GM10847 (cell line): ENCODE results near the gene DHRSX.

Experiments
- POLR2A ChIP-seq: IDR thresholded peaks from 2 replicates; pipeline ENCODE4 v1.6.1; 2011; ENCODE audit not compliant: insufficient read length; ENCODE audit errors: extremely low read depth

The DHRSX gene

DNA sequence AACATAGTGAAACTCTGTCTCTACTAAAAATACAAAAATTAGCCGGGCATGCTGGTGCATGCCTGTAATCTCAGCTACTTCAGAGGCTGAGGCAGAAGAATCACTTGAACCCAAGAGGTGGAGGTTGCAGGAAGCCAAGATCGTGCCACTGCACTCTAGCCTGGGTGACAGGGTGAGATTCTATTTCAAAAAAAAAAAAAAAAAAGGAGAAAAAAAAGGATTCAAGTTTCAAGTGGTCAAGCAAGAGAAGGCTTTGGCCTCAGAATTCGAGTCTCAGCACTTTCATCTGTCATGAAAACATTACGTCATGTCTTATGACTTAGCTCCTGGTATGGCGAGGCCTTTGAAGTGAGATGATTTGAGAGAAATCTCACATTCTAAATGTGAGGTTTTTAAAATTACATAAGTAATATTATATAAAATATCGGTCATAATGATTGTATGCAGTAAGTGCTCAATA lies 21.2 kb upstream of the DHRSX start:
- no peak for TF ChIP-seq POLR2A

DNA sequence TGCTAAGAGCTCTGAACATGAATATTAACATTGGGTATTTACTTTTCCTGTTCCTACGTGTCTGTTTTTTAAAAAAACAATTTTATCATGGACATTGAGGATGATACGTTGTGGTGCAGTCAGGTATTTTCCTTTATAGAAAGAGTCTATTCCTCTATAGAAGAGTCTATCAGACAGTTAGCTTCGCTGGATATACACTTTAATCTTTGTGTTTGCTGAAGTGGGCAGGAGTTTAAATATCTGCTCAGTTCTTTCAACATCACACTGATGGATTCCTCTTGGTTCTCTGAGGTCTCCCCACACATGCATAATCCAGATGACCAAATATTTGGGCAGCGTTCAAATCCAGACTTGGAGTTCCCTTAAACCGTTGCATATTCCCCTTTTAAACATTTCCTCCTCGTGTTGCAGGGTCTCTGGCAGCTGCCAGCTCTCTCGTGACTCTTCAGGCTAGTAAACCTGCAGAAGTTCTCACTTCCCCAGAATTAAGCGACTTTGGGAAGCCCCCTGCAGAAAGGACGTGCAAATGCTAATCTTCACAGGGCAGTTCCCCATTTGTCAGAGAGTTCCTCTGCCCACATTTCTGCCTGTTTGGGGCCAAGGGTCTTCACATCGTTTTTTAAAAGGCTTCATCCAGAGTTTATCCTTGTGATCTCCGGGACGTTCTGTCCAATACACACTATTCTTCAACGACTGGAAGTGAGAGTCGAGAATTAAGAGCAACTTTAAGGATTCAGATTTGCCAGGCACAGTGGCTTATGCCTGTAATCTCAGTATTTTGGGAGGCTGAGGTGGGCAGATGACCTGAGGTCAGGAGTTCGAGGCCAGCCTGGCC lies 20.5 kb upstream of the DHRSX start:
- TF ChIP-seq POLR2A = no peak

DNA sequence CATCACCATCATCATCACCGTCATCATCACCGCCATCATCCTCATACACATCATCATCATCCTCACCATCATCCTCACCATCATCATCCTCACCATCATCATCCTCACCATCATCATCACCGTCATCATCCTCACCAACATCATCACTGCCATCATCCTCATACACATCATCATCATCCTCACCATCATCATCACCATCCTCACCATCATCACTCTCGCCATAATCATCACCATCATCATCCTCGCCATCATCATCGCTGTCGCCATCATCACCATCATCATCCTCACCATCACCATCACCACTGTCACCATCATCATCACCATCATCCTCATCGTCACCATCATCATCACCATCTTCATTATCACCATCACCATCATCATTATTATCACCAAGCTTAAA lies 19.8 kb upstream of the DHRSX start:
- TF ChIP-seq POLR2A = no peak

DNA sequence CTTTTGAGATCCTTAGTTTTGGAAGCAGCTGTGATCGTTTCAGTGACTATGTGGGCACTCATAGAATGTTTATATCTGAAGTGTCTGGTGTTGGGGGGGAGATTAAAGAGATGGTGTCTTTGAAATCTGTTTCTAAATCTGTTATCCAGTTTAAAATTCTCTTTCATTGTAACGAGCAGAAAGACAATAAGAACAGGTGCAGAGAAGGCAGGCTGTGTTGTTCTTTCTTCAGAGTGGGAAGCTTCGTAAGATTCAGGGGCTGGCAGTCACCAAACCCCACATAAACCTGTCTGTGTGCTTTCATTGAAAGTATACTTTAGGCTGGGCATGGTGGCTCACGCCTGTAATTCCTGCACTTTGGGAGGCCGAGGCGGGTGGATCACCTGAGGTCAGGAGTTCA lies 16.3 kb upstream of the DHRSX start:
- no peak for TF ChIP-seq POLR2A

DNA sequence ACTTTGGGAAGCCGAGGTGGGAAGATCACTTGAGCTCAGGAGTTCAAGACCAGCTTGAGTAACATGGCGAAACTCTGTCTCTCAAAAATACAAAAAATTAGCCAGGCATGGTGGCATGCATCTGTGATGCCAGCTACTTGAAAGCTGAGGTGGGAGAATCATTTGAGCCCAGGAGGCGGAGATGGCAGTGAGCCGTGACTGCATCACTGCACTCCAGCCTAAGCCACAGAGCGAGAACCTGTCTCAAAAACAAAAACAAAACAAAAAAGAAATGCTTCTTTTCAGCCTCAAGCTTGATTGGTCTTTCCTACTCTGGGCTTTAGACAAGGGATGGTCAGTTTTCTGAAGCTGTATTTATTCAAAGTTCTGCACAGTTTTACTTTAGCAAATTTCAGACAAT lies 15.8 kb upstream of the DHRSX start:
- TF ChIP-seq POLR2A = no peak

DNA sequence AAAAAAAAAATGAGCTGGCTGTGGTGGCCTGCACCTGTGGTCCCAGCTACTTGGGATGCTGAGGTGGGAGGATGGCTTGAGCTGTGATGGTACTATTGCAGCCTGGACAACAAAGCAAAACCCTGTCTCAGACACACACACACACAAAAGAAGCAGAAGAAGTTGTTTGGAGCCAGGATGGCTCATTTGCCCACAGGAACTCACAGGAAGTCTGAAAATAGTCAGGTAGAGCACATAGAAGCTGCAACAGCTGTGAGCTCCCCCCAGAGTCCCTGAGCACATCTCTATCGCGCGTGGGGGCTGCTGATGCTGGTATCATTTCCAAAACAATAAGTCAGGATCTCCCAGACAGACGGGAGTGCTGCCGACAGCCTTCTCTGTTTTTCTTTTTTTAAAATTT lies 13.4 kb upstream of the DHRSX start:
- no peak for TF ChIP-seq POLR2A

DNA sequence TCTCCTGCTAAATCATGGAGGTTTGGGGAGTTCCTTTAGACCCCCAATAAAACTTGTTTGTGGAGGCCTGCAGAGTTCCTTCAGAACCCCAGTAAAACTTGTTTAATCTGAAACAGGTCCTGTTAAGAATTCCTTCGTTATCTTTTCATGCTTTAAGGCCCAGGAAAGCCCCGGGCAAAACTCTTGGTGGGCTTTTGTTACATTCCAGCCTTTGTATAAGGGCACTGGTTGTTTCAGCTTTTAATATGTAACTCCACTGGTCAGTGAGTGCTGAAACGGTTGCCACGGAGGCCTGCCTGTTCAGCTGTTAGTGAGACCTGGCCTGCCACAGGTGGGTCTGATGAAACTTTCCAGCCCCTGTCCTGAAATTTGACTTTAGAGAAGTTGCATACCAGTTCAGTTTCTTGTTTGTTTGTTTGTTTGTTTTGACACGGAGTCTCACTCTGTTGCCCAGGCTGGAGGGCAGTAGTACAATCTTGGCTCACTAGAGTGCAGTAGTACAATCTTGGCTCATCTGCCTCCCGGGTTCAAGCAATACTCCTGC lies 12.4 kb upstream of the DHRSX start:
- TF ChIP-seq POLR2A = no peak

DNA sequence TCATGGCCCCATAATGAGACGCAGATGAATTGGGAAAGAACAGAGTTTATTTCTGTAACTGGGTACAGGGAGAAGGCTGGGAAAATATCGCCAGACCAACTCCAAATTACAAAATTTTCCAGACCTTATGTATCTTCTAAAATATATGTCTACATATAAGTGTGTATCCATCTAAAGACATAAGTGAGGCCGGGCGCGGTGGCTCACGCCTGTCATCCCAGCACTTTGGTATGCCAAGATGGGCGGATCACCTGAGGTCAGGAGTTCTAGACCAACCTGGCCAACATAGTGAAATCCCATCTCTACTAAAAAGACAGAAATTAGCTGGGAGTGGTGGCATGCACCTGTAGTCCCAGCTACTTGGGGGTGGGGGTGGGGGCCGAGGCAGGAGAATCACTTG lies 11.7 kb upstream of the DHRSX start:
- no peak for TF ChIP-seq POLR2A

DNA sequence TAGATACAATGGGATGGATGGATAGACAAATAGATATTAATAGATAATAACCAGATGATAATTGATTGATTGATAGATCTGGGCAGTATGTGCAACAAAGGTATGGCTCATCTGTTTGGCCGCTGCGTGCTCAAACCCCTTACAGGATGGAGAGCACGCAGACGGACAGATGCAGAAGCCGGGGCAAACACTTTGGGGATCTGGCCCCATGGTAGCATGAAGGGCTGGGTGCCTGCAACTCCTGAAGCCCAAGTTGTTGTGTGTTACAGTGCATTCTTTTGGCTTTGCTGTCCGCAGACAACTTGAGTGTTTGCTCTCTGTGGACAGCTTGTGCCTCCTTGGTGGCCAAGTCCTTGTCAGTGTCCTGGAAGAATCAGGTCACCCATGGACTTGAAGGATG lies 10.6 kb upstream of the DHRSX start:
- no peak for TF ChIP-seq POLR2A

DNA sequence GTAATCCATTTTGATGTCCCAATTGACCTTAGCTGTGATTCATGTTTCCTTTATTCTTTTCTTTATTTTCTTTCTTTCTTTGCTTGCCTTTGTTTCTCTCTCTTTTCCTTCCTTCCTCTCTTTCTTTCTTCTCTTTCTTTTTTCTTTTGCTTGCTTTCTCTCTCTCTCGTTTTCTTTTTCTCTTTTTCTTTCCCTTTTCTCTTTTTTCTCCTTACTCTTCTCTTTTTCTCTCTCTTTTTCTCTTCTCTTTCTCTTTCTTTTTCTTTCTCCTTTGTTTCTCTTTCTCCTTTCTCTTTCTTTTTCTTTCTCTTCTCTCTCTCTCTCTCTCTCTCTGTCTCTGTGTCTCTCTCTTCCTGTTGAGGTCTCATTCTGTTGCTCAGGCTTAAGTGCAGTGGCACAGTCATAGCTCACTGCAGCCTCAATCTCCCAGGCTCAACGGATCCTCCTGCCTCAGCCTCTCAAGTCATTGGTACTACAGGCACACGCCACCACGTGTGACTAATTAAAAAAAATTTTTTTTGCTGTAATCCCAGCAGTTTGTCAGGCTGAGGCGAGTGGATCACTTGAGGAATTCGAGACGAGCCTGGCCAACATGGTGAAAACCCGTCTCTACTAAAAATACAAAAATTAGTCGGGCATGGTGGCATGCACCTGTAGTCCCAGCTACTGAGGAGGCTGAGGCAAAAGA lies 8.0 kb upstream of the DHRSX start:
- no peak for TF ChIP-seq POLR2A

DNA sequence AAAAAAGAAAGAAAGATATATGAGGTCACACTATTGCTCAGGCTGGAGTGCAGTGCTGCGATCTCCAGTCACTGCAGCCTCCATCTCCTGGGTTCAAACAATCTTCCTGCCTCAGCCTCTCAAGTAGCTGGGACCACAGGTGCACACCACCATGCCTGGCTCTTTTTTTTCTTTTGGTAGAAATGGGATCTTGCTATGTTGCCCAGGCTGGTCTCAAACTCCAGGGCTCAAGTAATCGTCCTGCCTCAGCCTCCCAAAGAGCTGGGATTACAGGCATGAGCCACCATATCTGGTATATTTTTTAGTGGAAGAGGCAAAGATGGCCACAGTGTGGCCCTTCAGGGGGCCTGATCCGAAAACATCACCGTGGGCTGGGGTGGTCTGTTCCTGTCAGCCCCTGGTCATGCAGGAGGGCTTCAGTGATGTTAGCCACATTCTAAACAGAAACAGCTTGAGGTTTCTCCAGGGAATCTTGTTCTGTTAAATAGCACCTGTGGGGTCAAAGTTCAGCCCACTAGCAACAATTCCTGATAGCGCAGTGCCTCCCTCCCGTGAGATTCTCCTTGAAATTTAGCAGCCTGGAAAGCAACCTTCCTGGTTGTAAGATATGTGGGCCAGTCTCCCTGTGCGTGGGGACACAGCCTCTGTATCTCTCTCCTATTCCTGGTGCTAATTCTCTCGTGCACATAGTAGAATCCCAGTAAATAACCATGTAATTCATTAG lies 7.3 kb upstream of the DHRSX start:
- TF ChIP-seq POLR2A = no peak

DNA sequence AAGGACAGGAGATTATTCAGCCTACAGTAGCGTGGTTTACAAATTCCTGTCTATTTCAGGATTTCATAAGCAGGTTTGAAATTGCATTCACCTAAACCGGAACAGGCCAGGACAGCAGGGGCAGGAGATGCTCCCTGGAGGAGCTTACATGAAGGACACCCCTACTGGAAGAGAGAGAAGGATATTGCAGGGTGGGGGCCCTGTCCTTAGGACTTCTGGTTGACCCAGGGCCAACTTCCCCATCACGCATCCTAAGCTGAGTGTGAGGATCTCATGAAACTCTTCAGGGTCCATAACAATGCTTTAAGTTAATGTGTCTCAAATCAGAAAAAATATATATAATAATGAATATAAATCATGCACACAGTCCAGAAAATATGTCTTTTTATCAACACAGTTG lies 6.4 kb upstream of the DHRSX start:
- no peak for TF ChIP-seq POLR2A

DNA sequence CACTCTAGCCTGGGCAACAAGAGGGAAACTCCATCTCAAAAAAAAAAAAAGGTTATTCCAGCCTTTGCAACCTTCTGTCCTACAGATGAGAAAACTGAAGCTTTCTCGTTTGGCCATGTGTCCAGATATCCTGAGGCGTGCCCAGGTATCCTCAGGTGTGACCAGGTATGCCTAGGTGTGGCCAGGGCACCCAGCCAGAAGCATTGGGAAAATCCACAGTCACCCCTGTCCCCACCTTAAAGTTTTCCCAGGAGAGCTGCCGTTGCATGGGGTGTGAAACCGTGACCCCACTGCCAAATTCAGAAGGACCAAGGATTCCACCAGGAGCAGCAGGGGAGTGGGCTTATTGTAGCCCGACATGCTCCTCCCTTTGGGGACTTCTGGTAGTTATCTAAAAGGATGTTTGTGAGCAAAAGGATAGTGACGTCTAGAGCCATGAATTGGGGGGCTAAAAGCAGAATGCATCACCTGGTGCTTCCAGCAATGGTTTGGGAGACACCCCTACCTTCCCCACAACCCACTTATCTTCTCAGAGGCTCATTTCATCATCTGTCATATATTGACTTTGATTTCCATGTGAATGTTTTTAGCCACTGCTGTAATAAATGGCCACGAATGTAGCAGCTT lies 4.0 kb upstream of the DHRSX start:
- no peak for TF ChIP-seq POLR2A

DNA sequence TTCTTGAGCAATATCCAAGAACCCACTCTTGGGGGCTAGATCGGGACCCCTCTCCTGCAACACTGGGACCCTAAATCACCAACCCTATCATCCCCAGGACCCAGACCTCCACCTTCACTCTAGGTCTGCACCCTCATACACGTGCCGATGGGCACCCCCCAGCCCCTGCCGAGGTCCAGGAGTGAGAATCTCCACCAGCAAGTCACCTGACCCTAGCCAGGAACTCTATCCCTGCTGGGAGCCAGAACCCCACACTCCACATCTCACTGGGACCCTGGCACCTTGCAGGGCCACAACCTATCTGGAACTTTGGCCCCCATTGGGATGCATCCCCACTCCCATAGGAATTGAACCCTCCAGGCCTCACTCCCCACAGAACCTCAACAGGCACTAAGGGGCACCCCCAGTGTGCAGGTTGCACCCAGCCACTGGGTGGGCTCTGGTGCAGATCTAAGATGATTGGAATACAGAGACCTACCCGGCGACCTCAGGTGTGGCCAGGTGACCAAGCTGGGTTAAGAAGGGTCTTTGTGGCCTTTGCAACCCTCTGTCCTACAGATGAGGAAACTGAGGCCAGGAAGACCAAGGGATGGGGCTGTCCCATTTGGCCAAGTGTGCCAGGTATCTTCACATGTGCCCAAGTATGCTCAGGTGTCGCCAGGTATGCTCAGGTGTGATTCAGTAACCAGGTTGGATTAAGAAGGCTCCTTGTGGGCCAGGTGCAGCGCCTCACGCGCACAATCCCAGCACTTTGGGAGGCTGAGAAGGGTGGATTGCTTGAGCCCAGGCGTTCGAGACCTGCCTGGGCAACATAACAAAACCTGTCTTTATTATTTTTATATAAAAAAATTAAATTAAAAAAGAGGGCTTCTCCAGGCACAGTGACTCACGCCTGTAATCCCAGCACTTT lies 3.1 kb upstream of the DHRSX start:
- TF ChIP-seq POLR2A = no peak
